ENCODE data around the gene DNAJB11.
"Not testable (repeated sequence)": the region's sequence is repeated elsewhere in the genome, so short reads cannot be mapped to it uniquely, and the experiment has no call there.

Gene DNAJB11

GRCh38 chr3:186618318-186618938, 47.9 kb downstream of the DNAJB11 start:
- no peak for DNase-seq (ENCODE audit: low read depth in 2 of 2)

GRCh38 chr3:186619787-186620212, 49.3 kb downstream of the DNAJB11 start:
- DNase-seq (ENCODE audit: low read depth in 2 of 2), result no peak

GRCh38 chr3:186620213-186621092, 49.9 kb downstream of the DNAJB11 start:
- no peak for DNase-seq (ENCODE audit: low read depth in 2 of 2)

- no peak for DNase-seq (ENCODE audit: low read depth in 2 of 2)
Measured at GRCh38 chr3:186621894-186622650, 51.6 kb downstream of the DNAJB11 start.

GRCh38 chr3:186622651-186623310, 52.3 kb downstream of the DNAJB11 start:
- DNase-seq (ENCODE audit: low read depth in 2 of 2), result no peak

GRCh38 chr3:186624598-186624997, 54.1 kb downstream of the DNAJB11 start:
- DNase-seq (ENCODE audit: low read depth in 2 of 2), result no peak

- DNase-seq (ENCODE audit: low read depth in 2 of 2), result no peak
Measured at GRCh38 chr3:186625600-186626042, 55.1 kb downstream of the DNAJB11 start.

GRCh38 chr3:186626254-186626847, 55.8 kb downstream of the DNAJB11 start:
- no peak for DNase-seq (ENCODE audit: low read depth in 2 of 2)

GRCh38 chr3:186627852-186628414, 57.4 kb downstream of the DNAJB11 start:
- DNase-seq (ENCODE audit: low read depth in 2 of 2), result no peak

GRCh38 chr3:186628756-186629155, 58.2 kb downstream of the DNAJB11 start:
- DNase-seq (ENCODE audit: low read depth in 2 of 2), result no peak

- DNase-seq (ENCODE audit: low read depth in 2 of 2), result no peak
Measured at GRCh38 chr3:186630950-186631641, 60.6 kb downstream of the DNAJB11 start.

GRCh38 chr3:186633481-186633880, 63.0 kb downstream of the DNAJB11 start:
- no peak for DNase-seq (ENCODE audit: low read depth in 2 of 2)

- not testable (repeated sequence) for DNase-seq (ENCODE audit: low read depth in 2 of 2)
Measured at GRCh38 chr3:186634207-186634606, 63.7 kb downstream of the DNAJB11 start.

All from stimulated activated CD8-positive, alpha-beta memory T cell treated with anti-CD3 and anti-CD28 coated beads, Interleukin-7, amount 100 ng/mL, for 4 hours (primary cell).